ENCODE data around the gene MICAL3.

DNA sequence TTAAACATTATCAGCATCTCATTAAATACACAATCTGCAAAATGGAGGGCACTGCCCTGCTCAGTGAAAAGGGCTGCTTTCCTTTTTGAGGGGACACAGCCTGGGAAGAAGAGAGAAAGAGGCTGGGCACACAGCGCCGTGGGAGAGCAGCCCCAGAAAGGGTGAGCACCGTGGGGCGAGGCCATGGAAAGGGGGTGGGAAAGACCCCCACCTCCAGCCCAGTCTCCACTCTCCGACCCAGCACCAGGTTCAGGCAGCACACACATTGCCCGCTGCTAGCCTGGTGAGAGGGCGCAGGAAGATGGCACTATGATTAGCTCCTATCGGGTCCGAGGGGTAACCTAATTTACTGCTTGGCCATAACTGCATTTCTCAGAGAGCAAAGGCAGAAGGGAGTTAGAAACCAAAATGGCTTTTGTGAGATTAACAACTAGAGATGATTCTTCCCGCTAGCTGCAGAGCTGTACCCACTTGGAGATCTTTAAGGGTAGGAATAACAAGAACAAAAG, 146.1 kb downstream of the MICAL3 start:
- TF ChIP-seq, protein P1, sequence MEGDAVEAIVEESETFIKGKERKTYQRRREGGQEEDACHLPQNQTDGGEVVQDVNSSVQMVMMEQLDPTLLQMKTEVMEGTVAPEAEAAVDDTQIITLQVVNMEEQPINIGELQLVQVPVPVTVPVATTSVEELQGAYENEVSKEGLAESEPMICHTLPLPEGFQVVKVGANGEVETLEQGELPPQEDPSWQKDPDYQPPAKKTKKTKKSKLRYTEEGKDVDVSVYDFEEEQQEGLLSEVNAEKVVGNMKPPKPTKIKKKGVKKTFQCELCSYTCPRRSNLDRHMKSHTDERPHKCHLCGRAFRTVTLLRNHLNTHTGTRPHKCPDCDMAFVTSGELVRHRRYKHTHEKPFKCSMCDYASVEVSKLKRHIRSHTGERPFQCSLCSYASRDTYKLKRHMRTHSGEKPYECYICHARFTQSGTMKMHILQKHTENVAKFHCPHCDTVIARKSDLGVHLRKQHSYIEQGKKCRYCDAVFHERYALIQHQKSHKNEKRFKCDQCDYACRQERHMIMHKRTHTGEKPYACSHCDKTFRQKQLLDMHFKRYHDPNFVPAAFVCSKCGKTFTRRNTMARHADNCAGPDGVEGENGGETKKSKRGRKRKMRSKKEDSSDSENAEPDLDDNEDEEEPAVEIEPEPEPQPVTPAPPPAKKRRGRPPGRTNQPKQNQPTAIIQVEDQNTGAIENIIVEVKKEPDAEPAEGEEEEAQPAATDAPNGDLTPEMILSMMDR (IDR thresholded peaks at IDR 0.05; ENCODE audit: low read length): no peak
- no peak for TF ChIP-seq EZH2 (optimal IDR thresholded peaks at IDR 0.05; ENCODE audit: low read depth, low read length)

Data from MM.1S (cell line).